Measurements from ENCODE around the gene THSD7A.

The THSD7A gene

GRCh38 chr7:11355399-11356005 is 476.5 kb downstream of the THSD7A start:
- DNase-seq (ENCODE audit: low read depth, low spot score): no peak
- H3K4me3 ChIP-seq (ENCODE audit: low read depth, low read length): no peak overlapping the region
- TF ChIP-seq CTCF (IDR thresholded peaks at IDR 0.05; ENCODE audit: insufficient read depth, low read length, missing control alignments): no peak
- CTCF ChIA-PET: interaction anchor here (1.1 kb wide), 1 partner anchor 10 kb away, joined by 5 read pairs; no protein-coding TSS in a partner anchor
- POLR2A ChIA-PET: no interaction called here

- POLR2A ChIA-PET: no interaction called here
- no peak for TF ChIP-seq CTCF (IDR thresholded peaks at IDR 0.05; ENCODE audit: insufficient read depth, low read length, missing control alignments)
- no peak for DNase-seq (ENCODE audit: low read depth, low spot score)
- CTCF ChIA-PET: interaction anchor here (0.8 kb wide), 1 partner anchor 9 kb away, joined by 5 read pairs; no protein-coding TSS in a partner anchor
- H3K4me3 ChIP-seq (ENCODE audit: low read depth, low read length): no peak overlapping the region
These were observed 485.7 kb downstream of the THSD7A start for GRCh38 chr7:11346302-11346701.

GRCh38 chr7:11345621-11346020 is 486.4 kb downstream of the THSD7A start:
- ChIA-PET POLR2A (no interaction called here), CTCF (interaction anchor here (0.8 kb wide), 1 partner anchor 10 kb away, joined by 5 read pairs; no protein-coding TSS in a partner anchor)
- DNase-seq (ENCODE audit: low read depth, low spot score): no peak
- TF ChIP-seq CTCF (IDR thresholded peaks at IDR 0.05; ENCODE audit: insufficient read depth, low read length, missing control alignments): no peak
- no peak overlapping the region for H3K4me3 ChIP-seq (ENCODE audit: low read depth, low read length)

GRCh38 chr7:11343818-11344413 is 488.1 kb downstream of the THSD7A start:
- CTCF ChIA-PET: interaction anchor here (0.8 to 1.6 kb wide), 4 partner anchors 13 to 402 kb away, joined by 3 to 4 read pairs (median 3); no protein-coding TSS in a partner anchor

GRCh38 chr7:11343136-11343535 is 488.9 kb downstream of the THSD7A start:
- no peak overlapping the region for H3K4me3 ChIP-seq (ENCODE audit: low read depth, low read length)
- ChIA-PET CTCF (interaction anchor here (0.8 to 1.6 kb wide), 4 partner anchors 12 to 401 kb away, joined by 3 to 4 read pairs (median 3); no protein-coding TSS in a partner anchor), POLR2A (no interaction called here)
- no peak for DNase-seq (ENCODE audit: low read depth, low spot score)
- TF ChIP-seq CTCF (IDR thresholded peaks at IDR 0.05; ENCODE audit: insufficient read depth, low read length, missing control alignments): no peak

More at GRCh38 chr7:11343818-11344413, 488.1 kb downstream of the THSD7A start:
- TF ChIP-seq CTCF (IDR thresholded peaks at IDR 0.05; ENCODE audit: insufficient read depth, low read length, missing control alignments): peak; percentile 50
- DNase-seq (ENCODE audit: low read depth, low spot score): no peak
- H3K4me3 ChIP-seq (ENCODE audit: low read depth, low read length): no peak overlapping the region
- POLR2A ChIA-PET: no interaction called here

- ChIA-PET CTCF (no interaction called here), POLR2A (no interaction called here)
- H3K4me3 ChIP-seq (ENCODE audit: low read depth, low read length): no peak overlapping the region
- no peak for DNase-seq (ENCODE audit: low read depth, low spot score)
- TF ChIP-seq CTCF (IDR thresholded peaks at IDR 0.05; ENCODE audit: insufficient read depth, low read length, missing control alignments): no peak
These were observed 490.6 kb downstream of the THSD7A start for GRCh38 chr7:11341285-11341944.
